CD4-positive, alpha-beta T cell treated with Interleukin-1 beta for 1 hour (primary cell): ENCODE data around the gene DOCK1.
"Not testable (repeated sequence)": the region's sequence is repeated elsewhere in the genome, so short reads cannot be mapped to it uniquely, and the experiment has no call there.

Experiments used
- DNase-seq, 2 donors: peaks; one replicate each; pipeline ENCODE4 v3.0.0-alpha.2; 2020 to 2022

Gene DOCK1

DNA sequence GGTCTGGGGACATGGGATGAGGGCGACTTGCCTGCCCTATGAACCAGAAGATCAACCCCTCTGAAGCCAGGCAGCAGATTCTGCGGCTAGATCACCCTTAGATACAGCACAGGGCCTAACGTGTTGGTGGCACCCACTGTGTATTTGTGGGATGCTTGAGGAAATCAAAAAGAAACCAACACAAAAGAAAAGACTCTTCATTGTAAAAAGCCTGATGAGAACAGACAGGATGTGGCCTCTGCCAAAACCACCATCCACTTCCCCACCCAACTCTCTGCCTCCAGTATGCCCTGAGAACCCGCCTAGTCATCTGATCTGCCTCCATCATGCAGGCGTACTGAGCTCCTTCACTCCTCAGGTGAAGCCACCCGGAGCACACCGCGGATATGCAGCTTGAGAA, 388.4 kb downstream of the DOCK1 start:
- DNase-seq: peak; percentile 36 to 53

DNA sequence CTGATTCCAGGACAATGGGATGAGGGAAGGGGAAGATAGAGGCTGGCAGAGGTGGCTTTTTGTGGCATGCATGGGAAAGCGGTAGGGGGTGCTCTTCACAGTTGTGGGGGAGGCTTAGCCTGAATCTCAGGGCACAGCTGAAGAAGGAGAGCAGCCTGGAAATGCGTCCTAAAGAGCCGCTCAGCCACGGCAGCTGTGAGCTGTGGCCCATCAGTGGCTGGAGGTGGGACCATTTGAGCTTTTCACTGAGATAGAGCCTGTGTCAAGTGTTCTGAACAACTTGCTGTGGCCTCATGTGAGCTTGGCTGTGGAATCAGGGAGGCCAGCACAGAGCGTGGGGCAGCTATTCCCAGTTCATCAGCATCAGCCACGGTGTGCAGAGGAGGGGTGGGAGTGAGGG, 391.5 kb downstream of the DOCK1 start:
- DNase-seq: no peak

DNA sequence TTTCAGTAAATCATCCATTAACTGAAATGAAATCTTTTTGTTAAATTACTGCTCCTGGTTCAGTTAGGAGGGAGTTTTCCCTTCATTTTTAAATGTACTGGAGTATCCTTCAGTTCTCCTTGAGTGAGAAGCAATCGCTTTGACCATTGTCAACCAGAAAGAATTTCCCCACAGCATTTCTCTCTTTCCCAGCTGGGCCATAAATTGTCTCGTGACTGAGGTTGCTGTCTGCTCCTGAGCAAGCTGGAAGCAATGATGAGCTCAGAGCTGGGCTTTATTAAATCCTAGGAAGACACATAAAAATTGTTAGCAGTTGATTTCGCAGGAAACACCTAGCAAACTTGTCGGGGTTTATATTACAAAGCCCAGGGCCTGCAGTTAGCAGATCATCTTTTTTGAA, 393.2 kb downstream of the DOCK1 start:
- DNase-seq: no peak

DNA sequence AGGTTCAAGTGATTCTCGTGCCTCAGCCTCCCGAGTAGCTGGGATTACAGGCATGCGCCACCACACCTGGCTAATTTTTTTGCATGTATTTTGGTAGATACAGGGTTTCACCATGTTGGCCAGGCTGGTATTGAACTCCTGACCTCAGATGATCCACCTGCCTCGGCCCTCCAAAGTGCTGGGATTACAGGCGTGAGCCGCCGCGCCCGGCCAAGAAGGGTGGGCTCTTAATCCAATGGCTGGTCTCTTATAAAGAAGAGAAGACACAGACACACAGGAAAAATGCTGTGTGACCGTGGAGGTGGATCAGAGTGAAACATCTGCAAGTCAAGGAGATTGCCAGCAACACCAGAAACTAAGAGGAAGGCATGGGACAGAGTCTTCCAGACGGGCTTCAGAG, 394.0 kb downstream of the DOCK1 start:
- not testable (repeated sequence) for DNase-seq

DNA sequence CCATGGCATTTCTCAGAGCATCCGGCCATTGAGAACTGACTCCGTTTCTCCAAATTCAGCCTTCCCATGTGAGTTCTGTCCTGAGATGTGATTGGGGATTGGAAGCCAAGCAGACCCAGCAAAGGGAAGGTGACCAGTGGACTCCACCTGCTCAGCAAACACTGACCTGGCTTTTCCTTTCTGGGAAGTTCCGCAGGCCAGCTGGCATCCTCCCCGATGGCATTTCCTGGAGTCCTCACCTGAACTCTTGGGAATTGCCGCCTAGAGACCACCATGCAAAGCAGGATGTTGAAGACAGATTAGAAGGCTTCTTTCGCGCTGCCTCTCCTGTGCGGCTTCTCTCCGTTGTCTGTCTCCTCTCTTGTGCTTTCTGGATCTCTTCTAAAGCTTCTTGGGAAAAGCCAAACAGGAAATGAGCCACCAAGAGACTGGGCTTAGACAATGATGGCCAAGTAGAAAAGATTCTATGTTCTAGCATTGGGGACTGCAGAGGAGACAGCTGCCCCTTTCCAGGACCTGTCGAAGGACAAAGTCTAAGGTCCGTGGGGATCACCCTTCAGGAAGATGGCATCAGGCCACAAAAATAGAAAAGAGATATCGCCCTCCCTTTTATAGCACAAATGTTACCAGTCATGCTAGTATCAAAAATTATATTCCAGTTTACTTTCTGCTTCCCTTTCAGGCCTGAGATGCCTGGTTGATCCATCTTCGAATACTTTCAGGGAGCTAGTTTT, 394.9 kb downstream of the DOCK1 start:
- DNase-seq: no peak

DNA sequence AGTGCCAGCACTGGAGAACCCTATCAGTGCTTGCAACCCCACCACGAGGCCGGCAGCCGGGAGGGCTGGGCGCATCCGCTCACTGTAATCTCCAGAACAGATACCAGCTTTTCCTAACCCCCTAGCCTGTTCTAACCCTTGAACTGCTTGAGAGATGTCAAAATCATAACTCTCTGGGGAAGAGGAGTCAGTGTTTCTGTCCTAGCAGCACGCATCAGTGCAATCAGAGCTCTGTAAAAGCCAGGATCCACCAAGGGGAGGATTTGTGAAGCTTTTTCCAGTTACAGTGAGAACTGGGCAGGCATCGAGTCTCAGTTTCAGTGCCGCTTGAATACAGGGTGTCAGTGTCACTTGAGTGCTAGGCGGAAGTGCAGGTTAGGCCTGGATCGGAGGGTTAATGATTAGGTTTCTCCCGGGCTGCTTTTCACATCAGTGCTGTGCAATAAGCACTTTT, 395.7 kb downstream of the DOCK1 start:
- DNase-seq: no peak

DNA sequence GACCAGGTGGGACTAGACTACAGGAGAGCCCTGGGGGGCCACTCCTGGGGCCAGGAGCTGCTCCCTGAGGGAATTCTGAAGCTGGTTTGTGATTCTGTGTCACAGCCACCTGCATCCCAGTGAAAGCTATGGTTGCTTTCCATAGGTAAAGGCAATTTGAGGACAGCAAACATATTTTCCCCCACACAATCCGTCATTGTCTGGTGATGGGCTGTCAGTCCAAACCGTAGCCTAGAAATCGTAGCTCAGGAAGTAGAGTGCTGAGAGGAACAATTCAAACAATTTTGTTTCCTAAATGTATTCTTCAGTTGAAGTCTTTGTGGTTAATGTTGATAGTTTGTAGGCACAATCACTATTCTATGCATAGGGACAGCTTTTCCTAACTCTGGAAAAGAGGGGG, 397.1 kb downstream of the DOCK1 start:
- DNase-seq: no peak

DNA sequence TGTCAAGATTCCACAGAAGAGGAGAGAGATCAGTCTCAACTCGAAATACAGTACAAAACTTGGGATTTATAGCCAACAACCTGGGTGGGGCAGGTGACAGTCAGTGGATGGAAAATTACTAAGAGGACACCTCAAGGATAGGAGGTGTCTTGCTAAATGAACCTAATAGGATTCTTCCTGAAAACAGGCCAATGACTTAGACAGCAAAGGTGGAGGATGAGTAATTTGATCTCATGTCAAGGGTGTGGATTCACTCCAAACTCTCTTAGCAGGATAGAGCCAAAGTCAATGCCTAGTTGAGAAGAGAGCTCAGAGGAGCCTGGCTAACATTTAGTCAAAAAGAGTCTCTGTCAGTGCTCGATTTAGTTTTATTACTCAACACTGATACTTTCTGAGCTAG, 397.9 kb downstream of the DOCK1 start:
- no peak for DNase-seq

DNA sequence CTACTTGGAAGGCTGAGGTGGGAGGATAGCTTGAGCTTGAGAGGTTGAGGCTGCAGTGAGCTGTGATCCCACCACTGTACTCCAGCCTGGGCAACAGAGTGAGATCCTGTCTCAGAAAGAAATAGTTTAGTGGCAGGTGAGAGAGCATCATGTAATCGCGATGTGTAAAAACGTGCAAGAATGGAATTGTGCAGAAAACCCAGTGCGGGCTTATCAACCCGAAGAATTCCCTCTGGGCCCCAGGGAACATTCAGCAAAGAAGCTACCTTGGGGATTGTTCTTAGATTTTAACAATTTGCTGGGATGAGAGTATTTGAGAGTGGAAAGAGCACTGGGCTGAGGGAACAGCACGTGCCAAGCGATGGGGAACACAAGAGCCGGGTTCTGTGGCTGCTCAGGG, 398.5 kb downstream of the DOCK1 start:
- no peak for DNase-seq

DNA sequence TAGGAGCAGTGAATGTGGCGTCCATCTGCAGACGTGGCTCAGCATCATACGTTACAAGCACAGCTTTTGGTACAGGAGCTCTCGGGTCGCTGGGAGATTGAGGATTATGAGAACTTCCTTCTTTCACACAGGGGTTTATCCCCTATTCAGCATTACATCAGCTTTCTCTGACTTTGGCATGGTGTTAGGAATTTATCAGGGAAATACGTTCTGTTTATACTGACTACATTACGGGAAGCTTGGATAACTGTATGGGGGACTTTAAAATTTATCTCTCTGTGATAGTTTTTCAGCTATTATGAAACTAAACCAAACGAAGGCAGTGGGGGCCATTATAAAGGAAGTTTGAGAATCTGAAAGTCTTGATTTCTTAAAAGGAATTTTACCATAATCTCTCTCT, 401.3 kb downstream of the DOCK1 start:
- DNase-seq: no peak

DNA sequence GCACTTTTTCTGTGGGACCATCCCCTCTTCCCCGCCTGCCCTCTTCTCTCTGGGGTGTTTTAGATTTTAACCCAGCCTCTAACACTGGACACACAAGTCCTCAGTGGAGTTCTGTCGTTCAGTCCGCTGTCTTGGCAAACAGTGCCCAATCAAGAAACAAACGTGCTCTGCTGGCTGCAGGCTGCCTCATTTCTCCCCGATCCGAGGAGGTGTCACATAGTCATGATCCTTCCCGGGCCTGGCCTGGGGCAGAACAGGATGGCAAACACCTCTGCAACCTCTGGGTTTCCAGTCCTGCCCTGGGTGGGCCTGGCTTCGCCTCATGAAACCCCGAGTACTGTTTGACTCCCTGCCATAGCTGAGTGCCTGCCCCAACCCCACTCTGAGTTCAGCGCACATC, 402.1 kb downstream of the DOCK1 start:
- no peak for DNase-seq

DNA sequence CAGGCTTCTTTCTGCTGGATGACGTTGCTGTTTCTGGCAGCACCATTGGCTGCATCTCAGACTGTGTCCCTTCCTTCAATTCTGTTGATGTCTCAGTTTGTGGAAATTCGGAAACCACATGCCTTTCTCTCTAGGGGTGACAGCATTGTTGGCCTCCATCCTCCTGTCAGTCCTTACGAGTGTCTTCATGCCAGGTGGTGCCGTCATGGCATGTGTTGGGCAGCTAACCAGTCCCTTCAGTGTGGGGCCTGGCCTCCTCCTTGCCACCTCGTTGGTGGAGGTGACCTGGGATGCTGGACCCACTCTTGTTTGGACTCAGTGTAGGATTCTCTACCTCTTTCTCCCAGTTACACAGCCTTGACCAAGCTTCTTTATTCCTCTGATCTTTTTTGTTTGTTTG, 402.8 kb downstream of the DOCK1 start:
- no peak for DNase-seq

DNA sequence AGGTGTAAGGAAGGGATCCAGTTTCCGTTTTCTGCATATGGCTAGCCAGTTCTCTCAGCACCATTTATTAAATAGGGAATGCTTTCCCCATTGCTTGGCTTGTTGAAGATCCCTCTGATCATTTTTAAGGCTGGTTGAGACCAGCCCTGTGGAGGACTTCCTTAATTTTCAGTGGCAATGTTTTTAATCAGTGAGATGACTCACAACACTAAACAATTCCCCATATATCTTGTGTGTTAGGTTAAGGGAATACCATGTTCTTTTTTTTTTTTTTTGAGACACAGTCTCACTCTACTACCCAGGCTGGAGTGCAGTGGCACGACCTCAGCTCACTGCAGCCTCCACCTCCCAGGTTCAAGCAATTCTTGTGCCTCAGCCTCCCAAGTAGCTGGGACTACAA, 404.4 kb downstream of the DOCK1 start:
- DNase-seq: not testable (repeated sequence)

DNA sequence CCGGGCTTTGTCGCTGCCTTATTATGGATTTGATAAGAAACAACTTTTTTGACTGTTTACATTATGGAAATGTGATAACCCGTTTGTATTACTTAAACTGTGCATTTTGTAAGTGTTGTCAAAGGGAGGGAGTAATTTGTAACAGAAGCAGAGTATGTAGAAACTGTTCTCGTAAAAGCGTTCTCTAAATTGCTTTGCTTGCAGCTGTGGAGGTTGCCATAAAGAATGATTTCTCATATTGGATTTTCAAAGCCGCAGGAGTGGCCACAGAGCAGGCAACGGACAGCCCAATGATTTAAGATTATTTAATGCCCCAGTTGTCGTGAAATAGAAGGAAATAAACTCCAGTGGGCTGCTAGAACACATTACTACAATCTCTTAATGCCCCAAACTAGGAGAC, 405.2 kb downstream of the DOCK1 start:
- DNase-seq: no peak

DNA sequence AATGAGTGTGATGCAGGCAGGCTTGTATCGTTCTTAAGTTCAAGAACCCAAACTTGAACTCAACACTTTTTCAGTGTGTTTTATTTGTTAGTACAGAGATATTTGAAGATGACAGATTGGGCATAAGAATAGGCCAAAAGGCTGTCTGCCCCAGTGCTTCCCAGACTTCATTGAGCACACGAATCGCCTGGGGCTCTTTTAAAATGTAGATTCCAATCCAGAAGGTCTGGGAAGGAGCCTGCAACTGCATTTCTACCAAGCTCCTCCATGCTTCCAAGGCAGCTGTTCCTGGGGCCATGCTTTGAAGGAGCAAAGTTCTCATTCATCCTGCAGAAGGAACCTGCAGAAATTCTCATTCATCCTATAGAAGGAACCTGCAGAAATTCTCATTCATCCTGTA, 405.7 kb downstream of the DOCK1 start:
- no peak for DNase-seq

DNA sequence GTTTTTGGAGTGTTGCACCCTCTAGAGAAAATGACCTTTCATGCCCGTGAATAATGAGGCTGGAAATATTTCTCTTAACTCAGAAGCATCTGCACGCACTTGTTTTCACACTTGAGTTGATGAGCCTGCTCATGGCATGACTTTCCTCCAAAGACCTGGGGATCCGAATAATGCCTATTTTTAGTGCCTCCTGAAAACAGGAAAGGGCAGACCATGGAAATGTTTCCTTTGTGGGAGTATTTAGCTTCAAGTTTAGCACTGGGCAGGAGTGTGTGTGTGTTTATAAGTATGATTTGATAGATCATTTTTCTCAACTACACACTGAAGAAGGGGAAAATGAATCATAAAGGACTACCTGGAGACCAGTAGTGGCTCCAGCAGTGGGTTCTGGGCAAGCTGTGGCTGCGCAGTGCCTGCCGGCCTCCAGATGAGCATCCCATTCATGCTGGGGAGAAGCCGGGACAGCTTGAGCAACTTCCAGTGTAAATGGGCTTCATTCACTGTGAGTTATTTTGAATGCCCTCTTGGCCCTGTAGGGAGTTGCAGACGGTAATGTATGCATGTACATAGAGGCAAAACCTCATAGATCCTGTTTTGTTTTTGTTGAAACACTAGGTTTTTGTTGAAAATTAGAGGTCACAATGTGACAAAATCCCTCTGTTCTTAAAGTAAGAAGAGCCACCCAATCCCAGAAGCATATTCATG, 408.9 kb downstream of the DOCK1 start:
- no peak for DNase-seq

DNA sequence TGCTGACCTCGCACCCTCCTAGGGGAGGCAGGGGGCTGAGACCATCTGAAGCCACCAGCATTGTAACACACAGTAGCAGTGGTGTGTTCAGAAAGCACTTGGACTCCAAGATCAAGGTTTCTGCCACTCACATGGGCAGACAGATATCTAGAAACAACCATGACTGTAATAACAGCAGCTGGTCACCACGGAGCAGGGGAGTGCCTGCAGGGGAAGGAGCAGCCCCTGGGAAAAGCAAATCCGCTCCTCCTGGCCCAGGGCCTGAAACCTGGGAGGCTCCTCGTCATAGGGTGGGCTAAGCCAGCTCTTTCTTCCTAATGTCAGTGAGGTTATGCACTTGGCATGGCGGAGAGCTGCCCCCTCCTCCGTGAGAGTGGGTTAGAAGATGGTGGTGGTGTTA, 409.6 kb downstream of the DOCK1 start:
- DNase-seq: no peak

DNA sequence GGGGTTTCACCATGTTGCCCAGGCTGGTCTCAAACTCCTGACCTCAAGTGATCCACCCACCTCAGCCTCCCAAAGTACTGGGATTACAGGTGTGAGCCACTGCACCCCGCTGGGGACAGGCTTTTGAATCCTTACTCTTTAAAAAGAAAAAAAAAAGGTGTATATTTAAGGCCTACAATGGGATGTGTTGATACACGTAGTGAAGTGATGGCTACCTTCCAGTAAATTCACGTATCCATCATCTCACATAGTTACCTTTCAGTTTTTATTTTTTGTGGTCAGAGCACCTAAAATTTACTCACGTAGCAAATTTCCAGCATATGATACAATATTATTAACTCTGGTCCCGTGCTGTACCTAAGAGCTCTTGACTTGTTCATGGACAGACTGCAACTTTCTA, 410.7 kb downstream of the DOCK1 start:
- no peak for DNase-seq

DNA sequence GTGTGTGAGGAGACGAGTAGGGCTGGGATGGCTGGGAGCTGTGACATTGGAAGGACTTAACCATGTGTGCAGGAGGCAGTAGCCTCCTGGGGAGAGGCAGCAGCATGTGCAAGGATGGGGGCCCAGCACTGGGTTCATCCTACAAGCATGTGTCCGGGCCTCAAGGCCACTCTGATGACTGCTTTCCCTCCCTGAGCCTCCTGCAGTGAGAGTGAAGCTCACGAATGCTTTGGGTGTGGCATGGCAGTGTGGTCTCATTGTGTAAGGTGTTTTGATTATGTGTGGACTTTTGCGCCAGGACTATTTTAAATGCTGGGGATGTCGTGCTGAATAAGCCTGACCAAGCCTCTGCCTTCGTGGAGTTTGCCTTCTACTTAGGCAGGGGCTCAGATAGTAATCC, 413.2 kb downstream of the DOCK1 start:
- no peak for DNase-seq

DNA sequence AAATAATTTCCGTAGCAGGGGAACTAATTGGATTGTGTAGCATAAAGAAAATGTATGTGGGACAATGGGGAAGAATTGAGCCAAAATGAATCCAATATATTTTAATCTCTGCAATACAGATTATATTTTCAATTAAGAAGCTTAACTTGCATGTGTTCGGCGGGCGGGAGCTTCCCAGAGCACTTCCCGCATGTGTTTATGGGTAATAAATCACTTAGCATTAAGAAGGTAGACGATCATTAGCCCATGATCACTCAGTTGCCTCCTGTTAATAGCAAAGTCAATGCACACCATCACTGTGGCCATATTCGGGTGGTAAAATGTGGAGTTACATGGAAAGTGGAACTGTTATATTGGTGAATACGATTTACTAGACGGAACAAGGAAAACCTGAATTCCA, 414.0 kb downstream of the DOCK1 start:
- DNase-seq: no peak

DNA sequence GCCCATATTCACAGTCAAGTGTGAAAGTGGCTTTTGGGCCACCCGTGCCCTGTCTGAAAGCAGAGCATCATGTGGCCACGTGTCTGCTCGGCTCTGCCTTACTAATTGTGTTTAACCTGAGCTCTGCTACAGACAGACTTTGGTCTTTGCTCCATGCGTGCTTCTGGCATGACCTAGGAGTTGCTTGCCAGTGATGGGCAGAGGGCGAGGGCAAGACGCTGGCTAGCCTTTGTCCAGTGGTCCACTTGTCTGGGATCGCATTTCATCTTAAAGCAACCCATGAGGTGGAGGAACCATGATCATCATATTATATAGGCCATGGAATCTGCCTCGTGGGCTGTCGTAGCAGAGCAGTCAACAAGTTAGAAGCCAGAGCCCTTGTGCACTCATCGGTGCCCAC, 414.5 kb downstream of the DOCK1 start:
- DNase-seq: no peak

DNA sequence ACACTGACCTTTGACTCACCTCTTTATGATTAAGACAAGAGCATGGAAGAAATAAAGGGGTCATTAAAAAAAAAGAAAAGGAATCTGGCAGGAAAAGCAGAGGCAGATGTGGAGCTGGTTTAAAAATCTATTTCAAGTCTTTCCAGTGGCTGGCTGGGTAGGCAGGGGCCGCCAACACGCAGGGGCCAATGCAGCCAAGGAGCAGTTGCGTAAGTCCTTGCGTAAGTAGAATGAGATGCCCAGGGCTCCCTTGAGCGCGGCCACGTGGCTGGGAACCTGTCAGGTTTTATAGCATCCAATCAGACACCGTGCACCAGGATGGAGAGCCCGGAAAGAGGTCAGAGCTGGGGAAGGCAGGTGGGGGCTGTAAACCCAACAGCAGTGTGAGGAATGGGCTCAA, 414.9 kb downstream of the DOCK1 start:
- DNase-seq: no peak

DNA sequence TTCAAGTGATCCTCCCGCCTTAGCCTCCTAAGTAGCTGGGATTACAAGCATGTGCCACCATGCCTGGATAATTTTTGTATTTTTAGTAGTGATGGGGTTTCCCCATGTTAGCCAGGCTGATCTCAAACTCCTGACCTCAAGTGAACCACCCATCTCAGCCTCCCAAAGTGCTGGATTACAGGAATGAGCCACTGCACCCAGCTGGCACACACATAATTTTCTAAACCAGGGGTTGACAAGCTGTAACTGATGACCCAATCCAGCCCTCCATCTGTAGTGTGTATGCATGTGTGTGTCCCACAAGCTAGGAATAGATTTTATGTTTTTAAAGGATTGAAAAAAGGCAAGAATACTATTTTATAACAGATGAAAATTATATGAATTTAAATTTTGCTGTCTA, 417.1 kb downstream of the DOCK1 start:
- no peak for DNase-seq

DNA sequence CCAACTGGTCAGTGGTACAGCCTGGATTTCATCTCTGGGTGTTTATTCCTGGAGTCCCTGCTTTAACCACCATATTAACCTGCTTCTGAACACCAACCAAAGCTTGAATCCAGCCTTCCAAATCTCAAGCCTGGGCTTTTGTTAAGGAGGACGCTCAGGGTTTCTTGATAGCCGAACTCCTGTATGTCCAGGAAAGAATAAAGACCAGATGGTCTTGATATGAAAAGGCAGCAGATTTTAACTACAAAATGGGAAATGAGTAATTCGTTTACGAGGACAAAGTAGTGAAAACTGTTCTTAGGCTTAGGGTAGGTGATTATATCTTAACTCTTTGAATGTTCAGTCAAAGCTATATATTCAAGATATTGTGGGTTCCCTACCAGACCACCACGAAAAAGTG, 420.3 kb downstream of the DOCK1 start:
- no peak for DNase-seq

DNA sequence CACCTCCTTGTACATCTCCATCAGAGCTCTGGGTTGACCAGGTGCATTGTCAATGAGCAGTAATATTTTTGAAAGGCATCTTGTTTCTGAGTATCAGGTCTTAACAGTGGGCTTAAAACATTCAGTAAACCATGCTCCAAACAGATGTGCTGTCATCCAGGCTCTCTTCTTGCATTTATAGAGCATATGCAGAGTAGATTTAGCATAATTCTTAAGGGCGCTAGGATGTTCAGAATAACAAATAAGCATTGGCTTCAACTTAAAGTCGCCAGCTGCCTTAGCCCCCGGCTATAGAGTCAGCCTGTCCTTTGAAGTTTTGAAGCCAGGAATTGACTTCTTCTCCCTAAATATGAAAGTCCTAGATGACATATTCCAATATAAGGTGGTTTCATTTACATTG, 421.7 kb downstream of the DOCK1 start:
- DNase-seq: no peak
